OCI-LY1 (cell line): Measurements from ENCODE around the gene SPTB.

Source experiments
- CTCF ChIP-seq: fragments of 200-600 bp; sonication (generic), shearing (Covaris generic); IDR thresholded peaks from 2 replicates; pipeline ENCODE4 v1.5.1; 2017; ENCODE audit warnings: mild to moderate bottlenecking, antibody characterized with exemption, low read length, moderate library complexity, mixed read lengths
- EZH2 ChIP-seq: fragments of 200-600 bp; sonication (generic), shearing (Covaris generic); IDR thresholded peaks from 2 replicates; pipeline ENCODE4 v1.8.0; 2017; ENCODE audit warnings: borderline replicate concordance, mixed run types, mild to moderate bottlenecking, antibody characterized with exemption, low read length, moderate library complexity, mixed read lengths

- TF ChIP-seq EZH2 (no peak), CTCF (no peak)
Observed at GRCh38 chr14:64766430-64767151, 113.1 kb downstream of the SPTB start.
